ENCODE results near the gene MGST2.
"Not testable (repeated sequence)": the region's sequence is repeated elsewhere in the genome, so short reads cannot be mapped to it uniquely, and the experiment has no call there.

Gene MGST2

DNA sequence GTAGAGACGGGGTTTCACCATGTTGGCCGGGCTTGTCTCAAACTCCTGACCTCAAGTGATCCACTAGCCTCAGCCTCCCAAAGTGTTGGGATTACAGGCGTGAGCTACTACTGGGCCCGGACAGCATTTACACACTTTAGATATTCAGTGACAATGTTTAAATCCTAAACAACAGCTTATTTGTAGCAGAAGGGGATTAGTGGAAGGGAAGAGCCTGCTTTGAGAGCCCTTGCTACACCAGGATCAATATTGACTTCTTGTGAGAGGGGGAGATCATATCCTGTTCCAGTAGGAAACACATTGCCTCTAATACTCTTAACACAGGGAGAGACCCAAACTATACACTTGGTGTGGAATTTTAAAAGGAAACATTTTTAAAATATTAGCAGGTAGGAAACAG, 7.1 kb downstream of the MGST2 start:
- no peak for DNase-seq

DNA sequence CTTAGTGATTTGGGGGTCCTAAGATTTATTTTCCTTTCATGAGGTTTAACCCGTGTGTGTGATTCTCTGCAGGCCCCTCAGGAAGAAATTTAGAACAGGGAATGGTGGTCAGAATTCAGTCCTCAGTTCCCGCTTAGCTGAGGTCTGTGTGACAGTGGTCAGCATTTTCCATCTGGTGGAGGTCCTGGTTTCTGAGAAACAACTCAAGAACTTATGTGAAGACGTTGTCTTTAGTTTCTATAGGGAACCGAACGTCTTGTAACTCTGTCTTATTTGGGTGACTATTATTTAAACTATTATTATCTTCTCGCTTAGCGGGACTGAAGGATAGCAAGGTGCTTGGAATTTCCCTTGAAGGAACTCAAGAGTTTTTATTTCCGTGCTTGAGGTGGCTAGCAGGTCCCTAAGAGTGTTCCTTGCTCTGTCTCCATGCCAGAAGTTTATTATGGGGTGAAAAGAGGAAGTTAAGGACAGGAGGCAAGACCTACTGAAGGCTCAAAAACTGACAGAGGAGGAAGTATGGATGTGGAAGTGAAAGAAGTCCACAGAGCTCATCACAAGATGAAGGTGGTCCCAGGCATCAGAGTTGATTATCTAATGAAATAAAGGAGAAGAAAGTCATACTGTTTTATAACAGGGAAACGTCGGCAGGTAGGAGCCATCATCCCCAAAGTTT, 9.4 kb downstream of the MGST2 start:
- DNase-seq = no peak

GRCh38 chr4:139675651-139676050, 10.0 kb downstream of the MGST2 start:
- DNase-seq = no peak

GRCh38 chr4:139676365-139676764, 10.7 kb downstream of the MGST2 start:
- DNase-seq = no peak

GRCh38 chr4:139676913-139677585, 11.4 kb downstream of the MGST2 start:
- no peak for DNase-seq

- no peak for DNase-seq
Observed at GRCh38 chr4:139682309-139682708, 16.7 kb downstream of the MGST2 start.

- no peak for DNase-seq
Observed at GRCh38 chr4:139682741-139683151, 17.1 kb downstream of the MGST2 start.

GRCh38 chr4:139684351-139684750, 18.7 kb downstream of the MGST2 start:
- no peak for DNase-seq

DNA sequence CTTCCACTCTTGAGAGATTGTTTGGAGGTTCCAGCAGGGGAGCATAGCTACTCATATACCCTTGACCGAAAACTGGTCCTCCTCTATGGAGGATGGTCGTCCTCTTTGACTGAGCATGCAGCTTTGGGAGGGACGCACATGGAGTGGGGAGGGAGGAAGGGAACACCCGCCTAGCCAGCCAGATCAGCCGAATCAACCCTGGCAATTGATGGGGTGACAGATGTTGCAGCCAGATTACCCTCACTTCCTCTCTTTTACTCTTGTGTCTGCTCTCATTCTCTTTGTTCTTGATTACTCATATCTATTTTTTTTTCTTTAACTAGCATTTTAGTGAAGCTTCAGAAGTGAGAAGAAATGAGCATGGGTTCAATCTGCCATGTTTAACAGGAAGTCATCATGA, 19.6 kb downstream of the MGST2 start:
- no peak for DNase-seq

DNA sequence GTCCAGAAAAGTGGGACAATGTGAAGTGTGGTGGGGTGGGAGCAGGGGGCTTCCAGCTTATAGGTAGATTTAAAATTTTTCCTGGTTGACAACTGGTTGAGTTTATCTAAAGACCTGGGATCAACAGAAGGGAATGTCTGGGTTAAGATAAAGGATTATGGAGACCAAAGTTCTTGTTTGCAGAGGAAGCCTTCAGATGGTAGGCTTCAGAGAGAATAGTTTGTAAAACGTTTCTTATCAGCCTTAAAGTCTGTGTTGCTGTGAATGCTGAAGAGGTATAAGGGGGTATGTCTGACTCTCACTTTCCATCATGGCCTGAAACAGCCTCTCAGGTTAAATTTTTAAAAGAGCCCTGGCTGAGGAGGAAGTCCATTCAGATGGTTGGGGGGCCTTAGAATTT, 20.5 kb downstream of the MGST2 start:
- no peak for DNase-seq

GRCh38 chr4:139686988-139687387, 21.4 kb downstream of the MGST2 start:
- DNase-seq = no peak

DNA sequence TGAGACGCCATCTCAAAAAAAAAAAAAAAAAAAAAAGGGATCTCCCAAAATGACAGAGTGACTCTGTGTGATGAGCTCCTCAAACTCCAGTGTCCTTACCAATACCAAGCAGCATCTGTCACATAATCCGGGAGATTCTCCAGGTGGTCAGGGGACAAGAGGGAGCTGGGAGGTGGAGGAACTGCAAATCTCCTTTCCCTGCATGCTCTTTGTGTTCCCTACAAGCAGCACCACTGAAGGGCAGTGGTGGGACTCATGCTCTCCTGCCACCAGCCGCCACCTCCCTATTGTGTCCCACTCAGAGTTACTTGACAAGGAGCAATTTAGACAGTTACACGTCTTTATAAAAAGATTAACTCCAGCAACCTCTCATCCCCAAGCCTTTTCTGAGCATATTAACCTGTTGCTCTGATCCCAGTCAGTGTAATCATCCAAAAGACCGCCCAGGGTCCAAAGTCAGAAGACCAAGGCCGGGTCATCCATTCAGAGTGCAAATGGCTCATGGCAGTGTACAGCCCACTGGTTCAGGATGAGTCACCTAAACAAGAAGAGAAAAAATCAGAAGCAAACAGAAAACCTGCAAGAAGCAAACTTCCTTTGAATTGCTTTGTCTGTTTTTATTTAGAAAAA, 23.6 kb downstream of the MGST2 start:
- DNase-seq = no peak

DNA sequence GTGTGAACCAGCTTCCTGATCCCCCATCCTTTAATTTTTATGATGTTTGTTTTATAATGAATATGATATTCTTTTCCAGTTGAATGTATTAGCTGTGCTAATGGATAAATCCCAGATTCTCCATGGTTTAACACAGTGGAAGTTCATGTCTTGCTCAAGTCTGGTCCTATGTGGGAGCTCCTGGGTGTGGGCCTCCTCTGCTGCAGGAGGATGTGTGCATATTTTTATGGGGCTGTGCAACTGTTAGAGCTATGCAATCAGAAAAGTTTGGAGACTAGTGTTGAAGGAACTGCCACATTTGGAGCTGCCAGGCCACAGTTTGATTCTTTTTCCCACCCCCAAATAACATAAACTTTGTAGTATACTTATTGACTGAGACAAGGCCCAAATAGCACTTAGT, 24.8 kb downstream of the MGST2 start:
- DNase-seq = no peak

GRCh38 chr4:139692309-139693012, 26.8 kb downstream of the MGST2 start:
- no peak for DNase-seq

DNA sequence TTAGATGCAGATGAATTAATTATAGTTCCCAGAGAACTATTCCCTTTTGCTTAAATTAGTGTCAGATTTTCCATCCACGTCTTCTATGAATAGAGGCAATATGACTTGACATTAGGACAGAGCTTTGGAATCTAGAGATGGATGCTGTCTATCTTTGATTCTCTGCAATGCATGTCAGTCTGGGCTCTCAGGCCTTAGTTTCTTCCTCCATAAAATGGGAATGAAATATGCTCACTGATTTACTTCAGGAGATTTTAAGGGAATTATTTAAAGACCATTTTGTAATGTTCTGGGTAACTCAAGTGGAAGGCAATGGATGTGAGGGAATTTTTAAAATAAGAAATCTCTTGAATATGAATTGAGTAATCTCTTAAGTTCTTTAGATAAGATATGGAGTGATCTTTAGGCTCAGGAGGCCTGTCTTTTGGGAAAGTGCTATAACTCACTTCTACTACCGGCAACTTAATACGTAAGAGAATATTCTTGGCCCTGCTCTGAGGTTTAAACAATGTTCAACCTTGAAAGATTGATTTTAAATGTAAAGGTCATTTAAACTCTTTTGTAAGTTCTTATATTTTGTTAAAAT, 29.0 kb downstream of the MGST2 start:
- no peak for DNase-seq

- no peak for DNase-seq
Observed at GRCh38 chr4:139696491-139696890, 30.9 kb downstream of the MGST2 start.

DNA sequence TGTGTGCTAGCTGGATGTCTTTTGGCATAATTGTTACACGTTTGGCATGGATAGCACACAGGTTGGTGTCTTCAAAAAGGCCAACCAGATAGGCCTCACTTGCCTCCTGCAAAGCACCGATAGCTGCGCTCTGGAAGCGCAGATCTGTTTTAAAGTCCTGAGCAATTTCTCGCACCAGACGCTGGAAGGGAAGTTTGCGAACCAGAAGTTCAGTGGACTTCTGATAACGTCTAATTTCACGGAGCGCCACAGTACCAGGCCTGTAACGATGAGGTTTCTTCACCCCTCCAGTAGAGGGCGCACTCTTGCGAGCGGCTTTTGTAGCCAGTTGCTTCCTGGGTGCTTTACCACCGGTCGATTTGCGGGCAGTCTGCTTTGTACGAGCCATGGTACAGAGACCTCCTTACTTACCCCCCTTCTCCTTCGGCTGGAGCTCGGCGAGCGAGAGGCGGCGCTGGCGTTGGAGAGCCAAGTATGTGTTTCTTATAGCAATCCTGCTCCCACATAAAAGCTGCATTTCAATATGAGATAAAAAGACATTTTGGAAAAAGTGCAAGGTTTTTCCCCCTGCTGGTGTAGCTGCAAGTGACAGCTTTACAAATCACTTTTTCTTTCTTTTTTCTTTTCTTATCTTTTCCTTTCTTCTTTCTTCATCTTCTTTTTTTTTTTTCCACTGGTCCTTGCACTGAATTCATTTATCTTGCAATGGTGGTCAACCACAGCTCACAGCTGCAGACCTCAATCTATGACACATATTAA, 32.7 kb downstream of the MGST2 start:
- not testable (repeated sequence) for DNase-seq

GRCh38 chr4:139700568-139700967, 34.9 kb downstream of the MGST2 start:
- no peak for DNase-seq

DNA sequence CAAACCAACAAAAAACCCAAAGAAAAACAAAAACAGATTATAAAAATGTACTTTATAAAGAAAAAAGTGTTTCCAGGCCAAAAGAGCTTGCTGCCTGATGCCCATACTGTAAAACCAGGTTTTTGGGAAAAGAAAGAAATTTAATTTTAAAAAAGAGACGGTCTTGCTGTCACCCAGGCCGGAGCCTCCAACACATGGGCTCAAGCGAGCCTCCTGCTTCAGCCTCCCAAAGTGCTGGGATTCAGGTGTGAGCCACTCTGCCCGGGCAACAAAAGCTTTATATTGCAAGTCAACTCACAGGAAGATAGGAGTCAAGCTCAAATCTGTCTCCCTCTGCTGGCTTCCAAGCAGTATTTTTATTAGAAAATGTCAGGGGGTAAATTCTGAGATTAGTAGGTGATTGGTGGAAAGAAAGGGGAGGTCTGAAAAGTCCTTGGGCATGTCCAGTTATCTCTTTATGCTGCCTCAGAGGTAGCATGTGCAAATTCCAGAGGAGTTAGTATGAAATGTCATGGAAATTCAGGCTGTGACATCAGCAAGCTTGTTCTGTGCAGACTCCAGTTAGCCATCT, 39.4 kb downstream of the MGST2 start:
- no peak for DNase-seq

- no peak for DNase-seq
Observed at GRCh38 chr4:139709660-139710059, 44.0 kb downstream of the MGST2 start.

DNA sequence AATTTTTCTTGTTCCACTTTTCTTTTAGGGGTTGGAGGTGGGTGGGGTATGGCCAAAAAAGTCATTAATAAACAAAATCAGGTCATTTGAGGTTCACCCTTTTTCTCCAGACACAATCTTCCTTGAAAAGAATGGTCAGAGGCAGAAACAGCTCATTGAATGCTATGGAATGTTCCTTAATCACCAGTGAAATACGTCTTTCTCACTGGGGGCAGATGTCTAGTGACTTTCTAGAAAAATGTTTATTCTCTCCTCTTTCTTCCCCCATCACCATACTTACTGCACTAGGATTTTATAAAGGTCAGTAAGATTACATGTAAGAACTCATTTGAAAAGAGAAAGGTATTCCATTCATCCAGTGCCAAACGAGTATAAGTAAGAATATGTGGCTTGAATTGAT, 44.5 kb downstream of the MGST2 start:
- no peak for DNase-seq

DNA sequence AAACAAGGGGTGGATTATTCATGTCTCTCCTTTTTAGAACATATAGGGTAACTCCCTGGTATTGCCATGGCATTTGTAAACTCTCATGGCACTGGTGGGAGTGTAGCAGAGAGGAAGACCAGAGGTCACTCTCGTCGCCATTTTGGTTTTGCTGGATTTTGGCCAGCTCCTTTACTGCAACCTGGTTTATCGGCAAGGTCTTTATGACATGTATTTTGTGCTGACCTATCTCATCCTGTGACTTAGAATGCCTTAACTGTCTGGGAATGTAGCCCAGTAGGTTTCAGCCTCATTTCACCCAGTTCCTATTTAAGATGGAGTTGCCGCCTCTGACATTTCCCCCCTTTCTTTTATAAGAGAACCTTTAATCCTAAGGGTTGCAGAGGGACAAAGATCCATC, 45.8 kb downstream of the MGST2 start:
- DNase-seq = no peak
